Stimulated activated CD8-positive, alpha-beta memory T cell treated with anti-CD3 and anti-CD28 coated beads, Interleukin-2, amount 100 ng/mL, for 1 hour (primary cell): ENCODE data around the gene NKX3-2.

Source experiments
- DNase-seq, 2 donors: peaks; one replicate each; pipeline ENCODE4 v3.0.0-alpha.2; 2020; ENCODE audit warnings: low read depth in 2 of 2

The NKX3-2 gene

GRCh38 chr4:13504374-13504773, 39.9 kb downstream of the NKX3-2 start:
- no peak for DNase-seq

GRCh38 chr4:13498469-13498868, 45.8 kb downstream of the NKX3-2 start:
- DNase-seq: no peak

GRCh38 chr4:13496605-13497004, 47.7 kb downstream of the NKX3-2 start:
- DNase-seq: no peak

GRCh38 chr4:13495753-13496152, 48.6 kb downstream of the NKX3-2 start:
- no peak for DNase-seq

- no peak for DNase-seq
Measured at GRCh38 chr4:13493793-13494192, 50.5 kb downstream of the NKX3-2 start.

- DNase-seq: no peak
Measured at GRCh38 chr4:13492747-13493146, 51.6 kb downstream of the NKX3-2 start.
